NCI-H524 treated with DMSO at 0.1 percent for 48 hours (cell line): ENCODE data around the gene GABRP.
"Not testable (repeated sequence)": the region's sequence is repeated elsewhere in the genome, so short reads cannot be mapped to it uniquely, and the experiment has no call there.

Source experiments
- DNase-seq: peaks from one replicate; lab custom pipeline; 2025; lab: John Stamatoyannopoulos, UW

Gene GABRP

GRCh38 chr5:170795154-170795553, 11.6 kb downstream of the GABRP start:
- no peak for DNase-seq

DNA sequence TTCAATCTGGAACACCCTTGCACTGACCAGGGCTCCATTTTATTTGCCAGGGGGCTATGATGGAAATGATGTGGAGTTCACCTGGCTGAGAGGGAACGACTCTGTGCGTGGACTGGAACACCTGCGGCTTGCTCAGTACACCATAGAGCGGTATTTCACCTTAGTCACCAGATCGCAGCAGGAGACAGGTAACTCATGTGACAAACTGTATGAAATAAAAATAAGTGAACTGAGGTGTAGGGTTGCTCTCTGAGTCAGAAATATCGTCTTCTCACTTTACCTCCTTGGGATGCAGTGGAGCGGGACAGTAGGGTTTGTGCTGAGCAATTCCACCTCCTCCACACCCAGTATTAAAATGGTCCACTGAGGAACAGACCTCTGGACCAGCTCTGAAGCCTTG, 22.1 kb downstream of the GABRP start:
- no peak for DNase-seq

GRCh38 chr5:170809551-170809950, 26.0 kb downstream of the GABRP start:
- DNase-seq = peak; percentile 29

- DNase-seq = no peak
Measured at GRCh38 chr5:170811719-170812118, 28.2 kb downstream of the GABRP start.

DNA sequence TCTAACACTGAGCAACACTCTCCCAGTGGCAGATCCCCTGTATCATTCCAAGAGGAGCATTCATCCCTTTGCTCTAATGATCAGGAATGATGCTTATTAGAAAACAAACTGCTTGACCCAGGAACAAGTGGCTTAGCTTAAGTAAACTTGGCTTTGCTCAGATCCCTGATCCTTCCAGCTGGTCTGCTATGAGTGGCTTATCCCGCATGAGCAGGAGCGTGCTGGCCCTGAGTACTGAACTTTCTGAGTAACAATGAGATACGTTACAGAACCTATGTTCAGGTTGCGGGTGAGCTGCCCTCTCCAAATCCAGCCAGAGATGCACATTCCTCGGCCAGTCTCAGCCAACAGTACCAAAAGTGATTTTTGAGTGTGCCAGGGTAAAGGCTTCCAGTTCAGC, 29.7 kb downstream of the GABRP start:
- peak; percentile 43 for DNase-seq

GRCh38 chr5:170817195-170817594, 33.7 kb downstream of the GABRP start:
- DNase-seq = no peak

DNA sequence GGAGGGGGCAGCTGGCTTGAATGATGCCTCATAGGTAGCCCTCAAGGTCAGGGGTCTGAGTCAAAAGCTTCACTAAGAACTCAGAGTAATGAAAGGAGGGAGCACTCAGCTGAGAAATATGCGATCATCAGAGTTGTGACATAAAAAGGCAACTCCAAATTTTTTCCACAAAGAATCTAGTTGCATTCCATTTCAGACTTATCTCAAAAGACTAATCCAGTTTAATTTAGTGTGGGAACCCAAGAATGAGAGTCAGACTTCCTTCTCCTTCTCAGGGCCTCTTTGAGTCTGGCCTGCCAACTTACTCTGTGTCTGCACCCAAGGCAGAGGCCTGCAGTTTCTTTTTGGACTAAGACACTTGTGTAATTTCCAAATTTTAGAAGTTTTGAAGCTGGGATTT, 34.7 kb downstream of the GABRP start:
- no peak for DNase-seq

- no peak for DNase-seq
Measured at GRCh38 chr5:170819824-170820223, 36.3 kb downstream of the GABRP start.

GRCh38 chr5:170821257-170821800, 37.8 kb downstream of the GABRP start:
- no peak for DNase-seq

DNA sequence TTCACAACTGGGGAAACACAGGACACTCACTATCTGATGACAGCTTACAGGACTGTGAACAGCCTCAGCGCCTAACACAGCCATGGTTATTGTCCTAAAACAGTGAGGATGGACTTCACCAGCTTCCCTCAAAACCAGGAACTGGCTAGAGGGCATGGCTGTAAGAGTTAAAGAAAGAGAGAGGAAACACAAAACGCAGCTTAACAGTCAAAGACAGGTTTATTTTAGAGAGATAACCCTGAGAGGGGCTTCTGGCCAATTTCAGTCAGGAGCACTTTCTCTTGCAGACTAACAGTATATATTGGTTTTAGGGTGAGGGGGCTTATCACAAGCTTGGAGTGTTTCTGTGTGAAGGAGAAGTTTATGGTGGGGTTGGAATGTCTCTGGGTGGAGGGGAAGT, 42.6 kb downstream of the GABRP start:
- no peak for DNase-seq

GRCh38 chr5:170832241-170832640, 48.7 kb downstream of the GABRP start:
- peak; percentile 62 for DNase-seq

DNA sequence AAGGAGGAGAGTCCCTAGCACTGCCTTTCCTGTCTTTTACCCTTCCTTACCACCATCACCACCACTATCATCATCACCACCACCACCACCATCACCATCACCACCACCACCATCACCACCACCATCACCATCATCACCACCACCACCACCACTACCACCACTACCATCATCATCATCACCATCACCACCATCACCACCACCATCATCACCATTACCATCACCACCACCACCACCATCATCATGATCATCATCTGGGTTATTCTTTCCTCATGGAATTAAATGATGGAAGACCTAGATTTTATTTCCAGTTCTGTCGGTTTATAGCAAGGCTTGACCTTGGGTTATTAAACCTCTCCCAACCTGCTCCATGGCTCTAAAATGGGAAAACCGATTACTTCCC, 50.5 kb downstream of the GABRP start:
- DNase-seq = not testable (repeated sequence)

GRCh38 chr5:170836226-170836625, 52.7 kb downstream of the GABRP start:
- no peak for DNase-seq

- no peak for DNase-seq
Measured at GRCh38 chr5:170843870-170844269, 60.3 kb downstream of the GABRP start.

DNA sequence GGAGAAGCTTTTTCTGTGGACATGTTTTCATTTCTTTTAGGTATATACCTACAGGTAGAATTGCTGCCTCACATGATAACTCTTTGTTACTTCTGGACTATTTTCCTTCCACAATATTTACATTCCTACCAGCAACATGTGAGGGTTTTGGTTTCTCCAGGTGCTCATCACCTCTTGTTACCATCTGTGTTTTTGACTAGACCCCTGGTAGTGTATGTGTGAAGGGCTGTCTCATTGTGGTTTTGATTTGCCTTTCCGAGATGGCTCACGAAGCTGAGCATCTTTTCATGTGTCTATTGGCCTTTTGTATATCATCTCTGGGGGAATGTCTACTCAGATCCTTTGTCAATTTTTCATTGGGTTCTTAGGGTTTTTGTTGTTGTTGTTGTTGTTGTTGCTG, 61.1 kb downstream of the GABRP start:
- DNase-seq = no peak

GRCh38 chr5:170846416-170846815, 62.9 kb downstream of the GABRP start:
- no peak for DNase-seq

DNA sequence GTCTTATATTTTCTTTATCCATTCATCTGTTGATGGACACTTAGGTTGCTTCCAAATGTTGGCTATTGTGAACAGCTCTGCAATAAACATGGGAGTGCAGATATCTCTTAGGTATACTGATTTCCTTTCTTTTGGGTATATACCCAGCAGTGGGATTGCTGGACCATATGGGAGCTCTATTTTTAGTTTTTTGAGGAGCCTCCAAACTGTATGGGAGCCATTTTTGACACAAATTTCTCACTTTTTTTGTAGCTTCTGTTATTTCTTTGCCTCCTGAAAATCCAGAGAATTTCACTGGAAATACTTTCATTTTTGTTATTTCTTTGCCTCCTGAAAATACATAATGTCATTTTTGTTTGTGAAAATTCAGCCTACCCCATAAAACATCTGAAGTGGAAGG, 63.3 kb downstream of the GABRP start:
- no peak for DNase-seq

- no peak for DNase-seq
Measured at GRCh38 chr5:170848033-170848432, 64.5 kb downstream of the GABRP start.

DNA sequence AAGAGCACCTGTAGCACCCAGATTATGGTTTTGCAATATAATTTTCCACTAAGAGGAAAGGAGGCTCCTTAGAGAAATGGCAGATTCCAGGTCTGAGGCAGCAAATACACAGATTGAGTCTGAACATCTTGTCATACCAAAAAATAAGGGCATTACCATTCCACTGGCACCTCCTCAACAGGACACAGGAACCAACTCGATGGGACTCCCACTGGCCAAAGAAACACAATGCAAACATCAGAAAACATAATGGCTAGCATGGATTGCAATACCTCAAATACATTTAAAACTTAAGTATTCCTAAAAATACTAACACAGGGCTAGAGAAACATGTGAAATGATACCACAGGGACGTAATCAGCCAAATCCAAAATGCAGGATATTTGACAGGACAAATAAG, 65.8 kb downstream of the GABRP start:
- DNase-seq = no peak

DNA sequence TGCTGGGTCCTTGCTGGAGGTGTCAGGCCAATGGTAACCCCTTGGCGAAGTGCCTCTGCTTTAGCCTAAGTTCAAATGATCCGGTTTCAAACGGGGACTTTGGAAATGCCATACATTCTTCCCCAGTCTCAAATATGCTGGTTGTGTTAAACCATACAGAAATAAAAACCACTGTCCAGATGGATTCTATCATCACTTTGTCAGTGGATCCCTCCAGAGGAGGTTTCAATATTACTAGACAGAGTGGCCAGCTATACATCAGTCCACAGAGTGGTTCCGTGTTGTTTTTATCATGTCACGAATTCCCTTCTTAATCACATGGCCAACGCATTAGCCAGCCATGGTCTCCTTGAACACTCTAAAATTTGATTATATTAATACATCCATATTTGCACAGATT, 71.0 kb downstream of the GABRP start:
- DNase-seq = no peak

DNA sequence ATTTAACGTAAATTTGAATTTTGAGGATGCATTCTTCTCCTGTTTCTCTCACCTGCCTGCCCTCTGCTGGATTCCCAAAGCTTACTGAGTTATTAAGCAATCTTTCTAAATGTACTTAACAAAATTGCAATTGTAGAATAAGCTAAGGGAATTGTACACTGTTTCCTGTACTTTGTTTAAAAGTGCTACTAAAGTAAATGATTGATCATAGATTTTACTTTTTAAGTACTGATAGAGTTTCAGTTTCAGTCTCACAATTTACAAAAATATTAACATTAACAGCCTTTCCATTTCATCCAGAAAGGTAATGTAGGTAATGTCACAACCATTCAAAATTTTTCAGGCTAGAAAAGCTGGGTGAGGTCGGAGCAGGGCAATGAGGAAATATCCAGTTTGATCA, 73.5 kb downstream of the GABRP start:
- DNase-seq = no peak

DNA sequence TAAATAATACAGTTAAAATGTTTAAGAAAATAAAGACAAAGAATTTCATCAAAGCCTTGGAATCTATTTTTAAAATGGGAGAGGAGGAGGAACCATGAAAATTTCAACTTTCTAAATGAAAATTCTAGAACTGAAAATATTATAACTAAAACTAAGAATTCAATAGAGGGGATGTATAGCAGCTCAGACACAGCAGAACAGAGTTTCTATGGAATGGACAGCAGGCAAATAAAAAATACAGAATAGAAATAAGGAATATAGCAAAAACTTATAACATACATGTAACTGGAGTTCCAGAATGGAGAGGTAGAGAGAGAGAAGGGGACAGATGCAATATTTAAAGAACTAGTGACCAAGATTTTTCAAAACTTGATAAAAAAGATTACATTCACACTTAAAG, 76.9 kb downstream of the GABRP start:
- no peak for DNase-seq

- no peak for DNase-seq
Measured at GRCh38 chr5:170860818-170861666, 77.5 kb downstream of the GABRP start.

GRCh38 chr5:170861667-170861916, 78.1 kb downstream of the GABRP start:
- no peak for DNase-seq
